ENCODE measurements around the gene GNAT1. TPM values are rescaled to one million over a fixed set of nuclear protein-coding genes. Genes with fewer than 3 reads are reported as not detected.

The GNAT1 gene
- total and polyA plus RNA-seq, 4 donors: not detected

DNA sequence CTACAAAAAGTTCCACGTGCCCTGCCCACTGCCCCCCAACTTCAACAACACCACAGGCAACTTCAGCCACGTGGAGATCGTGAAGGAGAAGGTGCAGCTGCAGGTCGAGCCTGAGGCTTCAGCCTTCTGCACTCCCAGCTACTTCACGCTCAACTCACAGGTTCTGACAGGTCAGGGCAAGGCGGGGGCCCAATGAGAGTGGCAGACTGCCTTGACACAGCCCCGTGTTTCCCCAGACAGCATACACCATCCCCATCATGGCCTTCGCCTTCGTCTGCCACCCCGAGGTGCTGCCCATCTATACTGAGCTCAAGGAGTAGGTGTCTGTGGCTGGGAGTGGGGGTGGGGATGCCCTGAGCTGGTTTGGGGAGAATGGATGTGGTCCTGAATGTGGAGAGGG, 26.3 kb downstream of the GNAT1 start:
- intact Hi-C loops (cut with DNase I): no loop called here
- DNase-seq (no peak), ATAC-seq (ENCODE audit: low FRiP score) (no peak)
- no peaks in the 10 kb centered on the region for H3K36me3 ChIP-seq (ENCODE audit: control insufficient read depth in 1 of 2, insufficient read depth in 2 of 2, low read length in 1 of 2)
- H3K9me3 ChIP-seq (ENCODE audit: control insufficient read depth, low read length): no peaks in the 10 kb centered on the region
- no peaks in the 10 kb centered on the region for H3K27me3 ChIP-seq (ENCODE audit: control insufficient read depth in 1 of 2, insufficient read depth in 2 of 2, low read length in 1 of 2)
- H3K4me1 ChIP-seq (ENCODE audit: control insufficient read depth in 1 of 2, insufficient read depth in 2 of 2, low read length in 2 of 2): no peaks in the 10 kb centered on the region
- 84 to 85% methylated on average over 10 of the region's 10 CpGs for WGBS, 2 donors
- H3K4me3 ChIP-seq (ENCODE audit: low read length in 2 of 2): no peak overlapping the region
- no peak overlapping the region for H3K27ac ChIP-seq (ENCODE audit: low read depth in 1 of 2, low read length in 2 of 2)

DNA sequence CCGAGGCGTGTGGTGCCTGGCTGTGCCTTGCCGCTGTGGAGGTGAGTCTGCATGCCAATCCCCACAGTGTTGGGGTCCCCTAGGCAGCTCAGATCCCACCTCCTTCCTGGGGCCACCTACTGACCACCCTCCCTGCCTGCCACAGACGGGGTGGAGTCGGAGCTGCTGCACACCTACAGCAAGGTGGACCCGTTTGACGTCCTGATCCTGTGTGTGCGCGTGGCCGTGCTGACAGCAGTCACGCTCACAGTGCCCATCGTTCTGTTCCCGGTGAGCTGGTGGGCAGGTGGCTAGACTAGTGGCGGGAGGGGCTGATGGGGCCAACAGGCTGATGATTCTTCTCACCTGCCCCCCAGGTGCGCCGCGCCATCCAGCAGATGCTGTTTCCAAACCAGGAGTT, 27.0 kb downstream of the GNAT1 start:
- DNase-seq (no peak), ATAC-seq (ENCODE audit: low FRiP score) (no peak)
- Histone ChIP-seq H3K4me1 (ENCODE audit: control insufficient read depth in 1 of 2, insufficient read depth in 2 of 2, low read length in 2 of 2) (no peaks in the 10 kb centered on the region), H3K9me3 (ENCODE audit: control insufficient read depth, low read length) (no peaks in the 10 kb centered on the region), H3K27ac (ENCODE audit: low read depth in 1 of 2, low read length in 2 of 2) (no peak overlapping the region), H3K36me3 (ENCODE audit: control insufficient read depth in 1 of 2, insufficient read depth in 2 of 2, low read length in 1 of 2) (no peaks in the 10 kb centered on the region), H3K27me3 (ENCODE audit: control insufficient read depth in 1 of 2, insufficient read depth in 2 of 2, low read length in 1 of 2) (no peaks in the 10 kb centered on the region), H3K4me3 (ENCODE audit: low read length in 2 of 2) (no peak overlapping the region)
- intact Hi-C loops (cut with DNase I): no loop called here
- WGBS, 2 donors: 93 to 94% methylated on average over 17 of the region's 17 CpGs

DNA sequence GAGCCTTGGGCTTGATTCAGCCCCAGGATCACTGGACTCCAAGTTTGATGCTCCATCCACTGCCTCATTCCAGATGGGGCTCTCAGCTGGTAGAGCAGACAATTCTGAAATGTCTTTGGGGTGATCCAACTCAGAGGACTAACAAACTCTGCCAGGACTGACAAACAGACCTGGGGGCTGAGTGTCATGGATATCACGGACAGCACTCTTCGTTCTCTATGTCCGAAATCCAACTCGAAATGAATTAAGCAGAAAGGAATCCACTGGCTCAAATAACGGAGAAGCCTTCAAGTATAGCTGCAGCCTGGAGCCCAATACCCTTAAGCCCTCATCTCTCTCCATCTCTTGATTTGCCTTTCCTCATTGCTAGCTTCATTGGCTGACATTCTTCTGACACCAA, 27.9 kb downstream of the GNAT1 start:
- Histone ChIP-seq H3K9me3 (ENCODE audit: control insufficient read depth, low read length) (no peaks in the 10 kb centered on the region), H3K27me3 (ENCODE audit: control insufficient read depth in 1 of 2, insufficient read depth in 2 of 2, low read length in 1 of 2) (no peaks in the 10 kb centered on the region), H3K27ac (ENCODE audit: low read depth in 1 of 2, low read length in 2 of 2) (no peak overlapping the region), H3K4me3 (ENCODE audit: low read length in 2 of 2) (no peak overlapping the region), H3K36me3 (ENCODE audit: control insufficient read depth in 1 of 2, insufficient read depth in 2 of 2, low read length in 1 of 2) (no peaks in the 10 kb centered on the region), H3K4me1 (ENCODE audit: control insufficient read depth in 1 of 2, insufficient read depth in 2 of 2, low read length in 2 of 2) (no peaks in the 10 kb centered on the region)
- 74 to 86% methylated on average over 5 of the region's 5 CpGs for WGBS, 2 donors
- no peak for ATAC-seq (ENCODE audit: low FRiP score)
- intact Hi-C loops (cut with DNase I): no loop called here
- DNase-seq: no peak

GRCh38 chr3:50220109-50220508, 28.7 kb downstream of the GNAT1 start:
- intact Hi-C loops (cut with DNase I): no loop called here
- H3K36me3 ChIP-seq (ENCODE audit: control insufficient read depth in 1 of 2, insufficient read depth in 2 of 2, low read length in 1 of 2): no peaks in the 10 kb centered on the region
- no peak for ATAC-seq (ENCODE audit: low FRiP score)
- H3K27me3 ChIP-seq (ENCODE audit: control insufficient read depth in 1 of 2, insufficient read depth in 2 of 2, low read length in 1 of 2): no peaks in the 10 kb centered on the region
- H3K4me1 ChIP-seq (ENCODE audit: control insufficient read depth in 1 of 2, insufficient read depth in 2 of 2, low read length in 2 of 2): no peaks in the 10 kb centered on the region
- no peaks in the 10 kb centered on the region for H3K9me3 ChIP-seq (ENCODE audit: control insufficient read depth, low read length)
- WGBS, 2 donors: 64 to 69% methylated on average over 6 of the region's 6 CpGs
- DNase-seq: no peak
- H3K4me3 ChIP-seq (ENCODE audit: low read length in 2 of 2): no peak overlapping the region
- H3K27ac ChIP-seq (ENCODE audit: low read depth in 1 of 2, low read length in 2 of 2): no peak overlapping the region

- DNase-seq: no peak
- no peaks in the 10 kb centered on the region for H3K36me3 ChIP-seq (ENCODE audit: control insufficient read depth in 1 of 2, insufficient read depth in 2 of 2, low read length in 1 of 2)
- no peaks in the 10 kb centered on the region for H3K9me3 ChIP-seq (ENCODE audit: control insufficient read depth, low read length)
- H3K4me3 ChIP-seq (ENCODE audit: low read length in 2 of 2): no peak overlapping the region
- intact Hi-C loops (cut with DNase I): no loop called here
- H3K4me1 ChIP-seq (ENCODE audit: control insufficient read depth in 1 of 2, insufficient read depth in 2 of 2, low read length in 2 of 2): no peaks in the 10 kb centered on the region
- no peaks in the 10 kb centered on the region for H3K27me3 ChIP-seq (ENCODE audit: control insufficient read depth in 1 of 2, insufficient read depth in 2 of 2, low read length in 1 of 2)
- WGBS, 2 donors: 49 to 63% methylated on average over 4 of the region's 4 CpGs
- no peak overlapping the region for H3K27ac ChIP-seq (ENCODE audit: low read depth in 1 of 2, low read length in 2 of 2)
- ATAC-seq (ENCODE audit: low FRiP score): no peak
These were observed 29.6 kb downstream of the GNAT1 start for GRCh38 chr3:50221051-50221410.

- DNase-seq (no peak), ATAC-seq (ENCODE audit: low FRiP score) (no peak)
- Histone ChIP-seq H3K36me3 (ENCODE audit: control insufficient read depth in 1 of 2, insufficient read depth in 2 of 2, low read length in 1 of 2) (no peaks in the 10 kb centered on the region), H3K27me3 (ENCODE audit: control insufficient read depth in 1 of 2, insufficient read depth in 2 of 2, low read length in 1 of 2) (no peaks in the 10 kb centered on the region), H3K4me1 (ENCODE audit: control insufficient read depth in 1 of 2, insufficient read depth in 2 of 2, low read length in 2 of 2) (no peaks in the 10 kb centered on the region), H3K4me3 (ENCODE audit: low read length in 2 of 2) (no peak overlapping the region), H3K9me3 (ENCODE audit: control insufficient read depth, low read length) (no peaks in the 10 kb centered on the region), H3K27ac (ENCODE audit: low read depth in 1 of 2, low read length in 2 of 2) (no peak overlapping the region)
- WGBS, 2 donors: 57 to 58% methylated on average over 12 of the region's 12 CpGs
- intact Hi-C loops (cut with DNase I): no loop called here
These were observed 30.2 kb downstream of the GNAT1 start for GRCh38 chr3:50221411-50222168.

DNA sequence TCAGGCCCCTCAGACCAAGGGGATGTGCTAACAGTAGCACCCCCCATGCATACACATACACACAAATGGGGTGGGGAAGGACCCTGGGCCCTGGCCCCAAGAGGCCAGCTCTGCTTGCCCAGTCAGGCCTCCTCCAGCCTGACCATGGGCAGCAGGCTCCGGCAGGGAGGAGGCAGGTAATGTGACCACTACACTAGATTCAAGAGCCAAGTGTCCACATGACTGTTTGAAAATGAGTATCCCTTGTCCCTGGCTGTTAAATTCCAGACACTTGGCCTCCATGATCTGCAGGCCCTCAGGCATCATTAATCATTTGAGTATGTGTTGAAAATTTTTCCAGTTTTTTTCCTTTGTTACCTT, 30.7 kb downstream of the GNAT1 start:
- DNase-seq (no peak), ATAC-seq (ENCODE audit: low FRiP score) (no peak)
- Histone ChIP-seq H3K4me3 (ENCODE audit: low read length in 2 of 2) (no peak overlapping the region), H3K4me1 (ENCODE audit: control insufficient read depth in 1 of 2, insufficient read depth in 2 of 2, low read length in 2 of 2) (no peaks in the 10 kb centered on the region), H3K9me3 (ENCODE audit: control insufficient read depth, low read length) (no peaks in the 10 kb centered on the region), H3K27me3 (ENCODE audit: control insufficient read depth in 1 of 2, insufficient read depth in 2 of 2, low read length in 1 of 2) (no peaks in the 10 kb centered on the region), H3K27ac (ENCODE audit: low read depth in 1 of 2, low read length in 2 of 2) (no peak overlapping the region), H3K36me3 (ENCODE audit: control insufficient read depth in 1 of 2, insufficient read depth in 2 of 2, low read length in 1 of 2) (no peaks in the 10 kb centered on the region)
- WGBS, 2 donors: 75 to 82% methylated on average over 1 of the region's 1 CpG
- intact Hi-C loops (cut with DNase I): no loop called here

- no peaks in the 10 kb centered on the region for H3K9me3 ChIP-seq (ENCODE audit: control insufficient read depth, low read length)
- intact Hi-C loops (cut with DNase I): loop anchor here in 1 of 2 donors (2.0 kb wide), 1 partner anchor 30 kb away; no protein-coding TSS in a partner anchor
- H3K4me1 ChIP-seq (ENCODE audit: control insufficient read depth in 1 of 2, insufficient read depth in 2 of 2, low read length in 2 of 2): no peaks in the 10 kb centered on the region
These were observed 33.2 kb downstream of the GNAT1 start for GRCh38 chr3:50224639-50225038.

GRCh38 chr3:50226888-50227389, 35.5 kb downstream of the GNAT1 start:
- H3K4me3 ChIP-seq (ENCODE audit: low read length in 2 of 2): peak overlapping the region; percentile 19 to 56
- intact Hi-C loops (cut with DNase I): loop anchor here (1.0 to 2.0 kb wide), 4 partner anchors 18 to 48 kb away; no protein-coding TSS in a partner anchor
- no peaks in the 10 kb centered on the region for H3K9me3 ChIP-seq (ENCODE audit: control insufficient read depth, low read length)
- H3K27ac ChIP-seq (ENCODE audit: low read depth in 1 of 2, low read length in 2 of 2): no peak overlapping the region
- no peaks in the 10 kb centered on the region for H3K27me3 ChIP-seq (ENCODE audit: control insufficient read depth in 1 of 2, insufficient read depth in 2 of 2, low read length in 1 of 2)
- peak; percentile 78 to 85 for DNase-seq
- no peaks in the 10 kb centered on the region for H3K36me3 ChIP-seq (ENCODE audit: control insufficient read depth in 1 of 2, insufficient read depth in 2 of 2, low read length in 1 of 2)
- H3K4me1 ChIP-seq (ENCODE audit: control insufficient read depth in 1 of 2, insufficient read depth in 2 of 2, low read length in 2 of 2): no peaks in the 10 kb centered on the region
- peak; percentile 61 for ATAC-seq (ENCODE audit: low FRiP score)
- WGBS, 2 donors: 1% methylated on average over 35 to 40 of the region's 40 CpGs

More at GRCh38 chr3:50224639-50225038, 33.2 kb downstream of the GNAT1 start:
- ATAC-seq (ENCODE audit: low FRiP score) (no peak), DNase-seq (no peak)
- 77 to 79% methylated on average over 5 of the region's 5 CpGs for WGBS, 2 donors
- Histone ChIP-seq H3K27me3 (ENCODE audit: control insufficient read depth in 1 of 2, insufficient read depth in 2 of 2, low read length in 1 of 2) (no peaks in the 10 kb centered on the region), H3K36me3 (ENCODE audit: control insufficient read depth in 1 of 2, insufficient read depth in 2 of 2, low read length in 1 of 2) (no peaks in the 10 kb centered on the region), H3K27ac (ENCODE audit: low read depth in 1 of 2, low read length in 2 of 2) (no peak overlapping the region), H3K4me3 (ENCODE audit: low read length in 2 of 2) (no peak overlapping the region)

Data from aorta (tissue), 5 donors.